ENCODE results near the gene FRK.
"Not testable (repeated sequence)": the region's sequence is repeated elsewhere in the genome, so short reads cannot be mapped to it uniquely, and the experiment has no call there.

FRK gene

GRCh38 chr6:115928000-115928399 lies 132.7 kb downstream of the FRK start:
- not testable (repeated sequence) for H3K9me3 ChIP-seq (replicated peaks; ENCODE audit: low read length); H3K36me3 ChIP-seq (ENCODE audit: insufficient read depth, low read length); H3K4me2 ChIP-seq (ENCODE audit: low read length); H3K4me1 ChIP-seq (ENCODE audit: control insufficient read depth, insufficient read depth, low read length); H3K4me3 ChIP-seq (ENCODE audit: low read length); H3K9ac ChIP-seq (ENCODE audit: low read depth, low read length); H3K27me3 ChIP-seq (ENCODE audit: control insufficient read depth, insufficient read depth, low read length)

- H3K36me3 ChIP-seq (ENCODE audit: insufficient read depth, low read length): no peaks in the 10 kb centered on the region
- H3K4me2 ChIP-seq (ENCODE audit: low read length): no peak overlapping the region
These were observed 137.7 kb downstream of the FRK start for GRCh38 chr6:115922971-115923370.

GRCh38 chr6:115914098-115914497 lies 146.6 kb downstream of the FRK start:
- Histone ChIP-seq H3K4me3 (ENCODE audit: low read length) (no peak overlapping the region), H3K36me3 (ENCODE audit: insufficient read depth, low read length) (no peaks in the 10 kb centered on the region), H3K9ac (ENCODE audit: low read depth, low read length) (no peak overlapping the region), H3K4me1 (ENCODE audit: control insufficient read depth, insufficient read depth, low read length) (no peaks in the 10 kb centered on the region), H3K27me3 (ENCODE audit: control insufficient read depth, insufficient read depth, low read length) (no peaks in the 10 kb centered on the region), H3K9me3 (replicated peaks; ENCODE audit: low read length) (no peaks in the 10 kb centered on the region), H3K4me2 (ENCODE audit: low read length) (no peak overlapping the region)

More at GRCh38 chr6:115922971-115923370, 137.7 kb downstream of the FRK start:
- no peak overlapping the region for H3K9ac ChIP-seq (ENCODE audit: low read depth, low read length)
- H3K4me1 ChIP-seq (ENCODE audit: control insufficient read depth, insufficient read depth, low read length): no peaks in the 10 kb centered on the region
- H3K27me3 ChIP-seq (ENCODE audit: control insufficient read depth, insufficient read depth, low read length): no peaks in the 10 kb centered on the region
- H3K9me3 ChIP-seq (replicated peaks; ENCODE audit: low read length): no peaks in the 10 kb centered on the region
- H3K4me3 ChIP-seq (ENCODE audit: low read length): no peak overlapping the region

GRCh38 chr6:115909923-115910546 lies 150.7 kb downstream of the FRK start:
- no peak overlapping the region for H3K9ac ChIP-seq (ENCODE audit: low read depth, low read length)
- no peaks in the 10 kb centered on the region for H3K27me3 ChIP-seq (ENCODE audit: control insufficient read depth, insufficient read depth, low read length)
- no peaks in the 10 kb centered on the region for H3K4me1 ChIP-seq (ENCODE audit: control insufficient read depth, insufficient read depth, low read length)

GRCh38 chr6:115908906-115909559 lies 151.7 kb downstream of the FRK start:
- no peaks in the 10 kb centered on the region for H3K36me3 ChIP-seq (ENCODE audit: insufficient read depth, low read length)
- no peak overlapping the region for H3K4me3 ChIP-seq (ENCODE audit: low read length)
- H3K27me3 ChIP-seq (ENCODE audit: control insufficient read depth, insufficient read depth, low read length): no peaks in the 10 kb centered on the region
- no peaks in the 10 kb centered on the region for H3K4me1 ChIP-seq (ENCODE audit: control insufficient read depth, insufficient read depth, low read length)
- no peak overlapping the region for H3K4me2 ChIP-seq (ENCODE audit: low read length)
- H3K9ac ChIP-seq (ENCODE audit: low read depth, low read length): no peak overlapping the region
- no peaks in the 10 kb centered on the region for H3K9me3 ChIP-seq (replicated peaks; ENCODE audit: low read length)

More at GRCh38 chr6:115909923-115910546, 150.7 kb downstream of the FRK start:
- Histone ChIP-seq H3K36me3 (ENCODE audit: insufficient read depth, low read length) (no peaks in the 10 kb centered on the region), H3K4me2 (ENCODE audit: low read length) (no peak overlapping the region), H3K9me3 (replicated peaks; ENCODE audit: low read length) (no peaks in the 10 kb centered on the region), H3K4me3 (ENCODE audit: low read length) (no peak overlapping the region)

- Histone ChIP-seq H3K36me3 (ENCODE audit: insufficient read depth, low read length) (no peaks in the 10 kb centered on the region), H3K4me3 (ENCODE audit: low read length) (no peak overlapping the region)
These were observed 155.2 kb downstream of the FRK start for GRCh38 chr6:115905471-115905870.

GRCh38 chr6:115902436-115902835 lies 158.3 kb downstream of the FRK start:
- H3K4me2 ChIP-seq (ENCODE audit: low read length): no peak overlapping the region
- no peak overlapping the region for H3K9ac ChIP-seq (ENCODE audit: low read depth, low read length)
- no peaks in the 10 kb centered on the region for H3K36me3 ChIP-seq (ENCODE audit: insufficient read depth, low read length)
- H3K4me3 ChIP-seq (ENCODE audit: low read length): no peak overlapping the region
- no peaks in the 10 kb centered on the region for H3K9me3 ChIP-seq (replicated peaks; ENCODE audit: low read length)
- peaks cover 13% of the 10 kb centered on the region for H3K4me1 ChIP-seq (ENCODE audit: control insufficient read depth, insufficient read depth, low read length)
- no peaks in the 10 kb centered on the region for H3K27me3 ChIP-seq (ENCODE audit: control insufficient read depth, insufficient read depth, low read length)

More at GRCh38 chr6:115905471-115905870, 155.2 kb downstream of the FRK start:
- H3K9ac ChIP-seq (ENCODE audit: low read depth, low read length): no peak overlapping the region
- no peaks in the 10 kb centered on the region for H3K27me3 ChIP-seq (ENCODE audit: control insufficient read depth, insufficient read depth, low read length)
- no peak overlapping the region for H3K4me2 ChIP-seq (ENCODE audit: low read length)
- no peaks in the 10 kb centered on the region for H3K4me1 ChIP-seq (ENCODE audit: control insufficient read depth, insufficient read depth, low read length)
- no peaks in the 10 kb centered on the region for H3K9me3 ChIP-seq (replicated peaks; ENCODE audit: low read length)

- Histone ChIP-seq H3K4me1 (ENCODE audit: control insufficient read depth, insufficient read depth, low read length) (peaks cover 13% of the 10 kb centered on the region), H3K9me3 (replicated peaks; ENCODE audit: low read length) (no peaks in the 10 kb centered on the region), H3K27me3 (ENCODE audit: control insufficient read depth, insufficient read depth, low read length) (no peaks in the 10 kb centered on the region), H3K4me3 (ENCODE audit: low read length) (no peak overlapping the region), H3K4me2 (ENCODE audit: low read length) (no peak overlapping the region), H3K36me3 (ENCODE audit: insufficient read depth, low read length) (no peaks in the 10 kb centered on the region), H3K9ac (ENCODE audit: low read depth, low read length) (no peak overlapping the region)
These were observed 158.8 kb downstream of the FRK start for GRCh38 chr6:115901896-115902295.

GRCh38 chr6:115899730-115900282 lies 160.9 kb downstream of the FRK start:
- H3K27me3 ChIP-seq (ENCODE audit: control insufficient read depth, insufficient read depth, low read length): no peaks in the 10 kb centered on the region
- no peak overlapping the region for H3K9ac ChIP-seq (ENCODE audit: low read depth, low read length)
- H3K4me2 ChIP-seq (ENCODE audit: low read length): no peak overlapping the region
- H3K36me3 ChIP-seq (ENCODE audit: insufficient read depth, low read length): no peaks in the 10 kb centered on the region
- H3K4me1 ChIP-seq (ENCODE audit: control insufficient read depth, insufficient read depth, low read length): peaks cover 13% of the 10 kb centered on the region
- no peak overlapping the region for H3K4me3 ChIP-seq (ENCODE audit: low read length)
- H3K9me3 ChIP-seq (replicated peaks; ENCODE audit: low read length): no peaks in the 10 kb centered on the region

GRCh38 chr6:115898246-115898645 lies 162.4 kb downstream of the FRK start:
- no peaks in the 10 kb centered on the region for H3K36me3 ChIP-seq (ENCODE audit: insufficient read depth, low read length)
- H3K4me1 ChIP-seq (ENCODE audit: control insufficient read depth, insufficient read depth, low read length): peaks cover 13% of the 10 kb centered on the region
- H3K27me3 ChIP-seq (ENCODE audit: control insufficient read depth, insufficient read depth, low read length): no peaks in the 10 kb centered on the region
- H3K4me3 ChIP-seq (ENCODE audit: low read length): no peak overlapping the region
- no peak overlapping the region for H3K9ac ChIP-seq (ENCODE audit: low read depth, low read length)
- no peaks in the 10 kb centered on the region for H3K9me3 ChIP-seq (replicated peaks; ENCODE audit: low read length)
- H3K4me2 ChIP-seq (ENCODE audit: low read length): peak overlapping the region; percentile 25

- Histone ChIP-seq H3K4me2 (ENCODE audit: low read length) (no peak overlapping the region), H3K4me1 (ENCODE audit: control insufficient read depth, insufficient read depth, low read length) (peaks cover 13% of the 10 kb centered on the region), H3K4me3 (ENCODE audit: low read length) (no peak overlapping the region), H3K27me3 (ENCODE audit: control insufficient read depth, insufficient read depth, low read length) (no peaks in the 10 kb centered on the region), H3K9ac (ENCODE audit: low read depth, low read length) (no peak overlapping the region), H3K9me3 (replicated peaks; ENCODE audit: low read length) (no peaks in the 10 kb centered on the region), H3K36me3 (ENCODE audit: insufficient read depth, low read length) (no peaks in the 10 kb centered on the region)
These were observed 164.1 kb downstream of the FRK start for GRCh38 chr6:115896538-115897129.
